Thymus (tissue), 11 donors: ENCODE data around the gene PLVAP. TPM values are rescaled to one million over a fixed set of nuclear protein-coding genes. Genes with fewer than 3 reads are reported as not detected.
"Not testable (repeated sequence)": the region's sequence is repeated elsewhere in the genome, so short reads cannot be mapped to it uniquely, and the experiment has no call there.

Source experiments
- DNase-seq, 9 donors: peaks; one replicate each; pipeline ENCODE4 v3.0.0-alpha.2; 2013; ENCODE audit warnings: low spot score in 9 of 9, low read depth in 6 of 9, missing footprints in 1 of 9
- H3K27ac ChIP-seq, 2 donors: one replicate each; pipeline ENCODE4 v1.5.1; 2013; ENCODE audit warnings: control low read depth in 1 of 2, low read depth in 1 of 2, low read length in 1 of 2, mild to moderate bottlenecking in 1 of 2, moderate library complexity in 1 of 2
- H3K27me3 ChIP-seq, 2 donors: one replicate each; pipeline ENCODE4 v1.5.1; 2013; ENCODE audit warnings: low read length in 1 of 2; ENCODE audit not compliant: control insufficient read depth in 2 of 2, insufficient read depth in 1 of 2
- H3K36me3 ChIP-seq, 2 donors: one replicate each; pipeline ENCODE4 v1.5.1; 2013; ENCODE audit warnings: low read length in 1 of 2, mild to moderate bottlenecking in 1 of 2, moderate library complexity in 1 of 2; ENCODE audit not compliant: control insufficient read depth in 2 of 2, insufficient read depth in 2 of 2
- H3K4me1 ChIP-seq, 2 donors: one replicate each; pipeline ENCODE4 v1.5.1; 2013; ENCODE audit warnings: low read length in 2 of 2; ENCODE audit not compliant: control insufficient read depth in 2 of 2, insufficient read depth in 2 of 2
- H3K4me3 ChIP-seq, 2 donors: one replicate each; pipeline ENCODE4 v1.5.1; 2013; ENCODE audit warnings: low read length in 2 of 2, control low read depth in 1 of 2, mild to moderate bottlenecking in 1 of 2
- H3K9me3 ChIP-seq, 2 donors: one replicate each; pipeline ENCODE4 v1.5.1; 2013; ENCODE audit warnings: low read length in 1 of 2, mild to moderate bottlenecking in 1 of 2; ENCODE audit not compliant: control insufficient read depth in 2 of 2, insufficient read depth in 1 of 2
- WGBS: extraction: QIAGEN DNeasy Blood & Tissue Kit; methylation state at CpG from one replicate; pipeline ENCODE4 v1.1.7; 2013; 5-methylcytosine and 5-hydroxymethylcytosine counted together
- polyA plus RNA-seq: library from polyadenylated mRNA; stranded (reverse); fragments of 200-250 nt; gene quantifications from one replicate; pipeline ENCODE4 v1.2.3, GENCODE V29; 2013
- total RNA-seq: library from RNA; stranded (reverse); fragments of 120-200 nt; gene quantifications from one replicate; pipeline ENCODE4 v1.2.4, GENCODE V29; 2013
- donor health status: healthy.

The PLVAP gene
- total and polyA plus RNA-seq, 2 donors = 11.7 to 57.1 TPM

DNA sequence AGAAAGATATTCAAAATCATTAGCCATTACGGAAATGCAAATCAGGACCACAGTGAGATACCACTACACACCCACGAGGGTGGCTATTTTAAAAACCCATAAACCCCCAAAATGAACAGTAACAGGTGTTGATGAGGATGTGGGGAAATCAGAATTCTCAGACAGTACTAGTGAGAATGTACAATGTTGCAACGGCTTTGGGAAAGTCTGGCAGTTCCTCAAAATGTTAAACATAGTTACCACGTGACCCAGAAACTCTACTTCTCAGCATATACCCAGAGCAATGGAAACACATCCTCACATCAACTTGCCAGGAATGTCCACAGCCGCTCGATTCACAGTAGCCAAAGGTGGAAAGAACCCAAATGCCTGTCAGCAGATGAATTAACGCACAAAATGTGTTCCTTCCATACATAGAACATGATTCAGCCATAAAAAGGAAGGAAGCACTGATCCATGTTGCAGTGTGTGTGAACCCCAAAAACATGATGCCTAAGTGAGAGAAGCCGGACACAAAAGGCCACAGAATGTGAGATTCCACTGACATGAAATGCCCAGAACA lies 7.0 kb downstream of the PLVAP start:
- peak overlapping the region in 1 of 2 donors; percentile 42 for H3K27ac ChIP-seq
- no peaks in the 10 kb centered on the region for H3K27me3 ChIP-seq
- H3K4me3 ChIP-seq = no peak overlapping the region
- no peaks in the 10 kb centered on the region for H3K9me3 ChIP-seq
- 8% methylated on average over 8 of the region's 8 CpGs for WGBS
- peaks cover 0 to 4% of the 10 kb centered on the region in 2 donors for H3K4me1 ChIP-seq
- H3K36me3 ChIP-seq = no peaks in the 10 kb centered on the region
- peak in 1 of 9 donors; percentile 27 for DNase-seq

DNA sequence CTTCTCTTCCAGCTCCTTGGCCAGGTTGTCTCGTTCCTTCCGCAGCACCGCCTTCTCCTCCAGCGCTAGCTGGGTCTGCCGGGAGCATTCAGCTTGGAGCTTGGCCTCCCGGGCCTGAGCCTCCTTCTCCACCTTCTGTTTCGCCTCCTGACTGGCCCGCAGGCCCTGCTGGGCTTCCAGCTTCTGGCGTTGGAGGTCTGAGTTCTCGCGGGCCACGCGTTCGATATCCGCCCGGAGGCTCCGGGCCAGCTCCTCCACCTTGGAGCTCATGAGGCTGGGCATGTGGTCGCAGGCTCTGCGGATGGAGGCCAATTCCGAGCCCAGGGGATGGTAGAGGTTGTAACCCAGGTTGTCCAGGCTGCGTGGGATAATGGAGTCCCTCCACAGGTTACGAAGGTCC lies 11.8 kb downstream of the PLVAP start:
- 98% methylated on average over 22 of the region's 22 CpGs for WGBS
- Histone ChIP-seq H3K27ac (no peak overlapping the region), H3K4me1 (peaks cover 0 to 3% of the 10 kb centered on the region in 2 donors), H3K27me3 (no peaks in the 10 kb centered on the region), H3K36me3 (no peaks in the 10 kb centered on the region), H3K4me3 (no peak overlapping the region), H3K9me3 (no peaks in the 10 kb centered on the region)
- no peak for DNase-seq

DNA sequence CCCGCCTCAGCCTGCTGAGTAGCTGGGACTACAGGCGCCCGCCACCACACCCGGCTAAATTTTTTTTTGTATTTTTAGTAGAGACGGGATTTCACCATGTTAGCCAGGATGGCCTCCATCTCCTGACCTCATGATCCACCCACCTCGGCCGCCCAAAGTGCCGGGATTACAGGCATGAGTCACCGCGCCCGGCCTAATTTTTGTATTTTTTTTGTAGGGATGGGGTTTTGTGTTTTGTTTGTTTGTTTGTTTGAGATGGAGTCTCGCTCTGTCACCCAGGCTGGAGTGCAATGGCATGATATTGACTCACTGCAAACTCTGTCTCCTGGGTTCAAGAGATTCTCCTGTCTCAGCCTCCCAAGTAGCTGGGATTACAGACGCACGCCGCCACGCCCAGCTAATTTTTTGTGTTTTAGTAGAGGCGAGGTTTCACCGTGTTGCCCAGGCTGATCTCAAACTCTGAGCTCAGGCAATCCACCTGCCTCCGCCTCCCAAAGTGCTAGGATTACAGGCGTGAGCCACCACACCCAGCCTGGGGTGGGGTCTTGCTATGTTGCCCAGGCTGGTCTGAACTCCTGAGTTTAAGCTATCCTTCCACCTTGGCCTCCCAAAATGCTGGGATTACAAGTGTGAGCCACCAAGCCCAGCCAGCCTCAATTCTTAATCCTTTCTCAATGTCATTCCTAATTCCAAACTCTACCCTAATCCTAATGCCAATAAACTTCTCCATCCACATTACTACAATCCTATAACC lies 13.1 kb downstream of the PLVAP start:
- not testable (repeated sequence) for H3K27me3 ChIP-seq, DNase-seq, H3K36me3 ChIP-seq, H3K4me3 ChIP-seq, H3K9me3 ChIP-seq, H3K27ac ChIP-seq, H3K4me1 ChIP-seq
- WGBS = 98% methylated on average over 20 of the region's 20 CpGs

DNA sequence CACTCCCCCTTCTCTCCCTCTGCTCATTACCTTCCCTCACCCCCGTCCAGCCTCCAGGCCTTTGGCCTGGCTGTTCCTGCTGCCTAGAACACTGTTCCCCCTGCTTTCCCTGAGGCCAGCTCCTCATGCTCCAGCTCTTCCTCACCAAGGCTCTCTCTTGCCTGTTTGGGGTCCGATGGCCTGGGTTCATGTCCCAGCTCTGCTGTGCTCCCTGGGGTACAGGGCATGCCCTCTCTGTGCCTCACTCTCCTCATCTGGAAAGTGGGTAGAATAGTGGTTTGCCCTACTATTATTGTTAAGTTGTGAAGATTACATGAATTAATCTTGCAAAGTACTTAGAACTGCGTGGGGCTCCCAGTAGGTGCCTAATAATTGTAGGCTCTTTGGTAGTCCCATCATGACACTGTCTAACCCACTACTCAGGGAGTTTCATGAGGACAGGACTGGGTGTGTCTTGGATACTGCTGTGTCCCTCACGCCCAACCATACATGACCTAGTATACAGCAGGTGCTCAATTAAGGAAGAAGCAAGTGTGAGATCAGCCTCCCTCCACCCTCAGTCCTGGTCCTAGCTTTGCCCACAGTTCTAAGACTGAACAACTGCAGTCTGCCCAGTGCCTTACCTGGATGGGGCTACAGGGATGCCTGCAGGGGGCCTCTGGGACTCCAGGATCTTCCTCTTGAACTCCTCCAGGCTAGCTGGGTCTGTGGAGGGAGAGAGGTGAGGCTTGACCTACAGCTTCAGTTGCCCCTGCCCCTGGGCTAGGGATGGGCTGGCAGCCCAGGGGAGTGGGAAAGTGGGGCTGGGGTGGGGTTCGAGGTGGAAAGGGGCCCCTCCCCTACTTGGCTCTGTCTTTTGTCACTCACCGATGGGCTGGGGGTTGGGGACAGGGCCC lies 17.0 kb downstream of the PLVAP start:
- Histone ChIP-seq H3K27me3 (no peaks in the 10 kb centered on the region), H3K36me3 (no peaks in the 10 kb centered on the region), H3K27ac (no peak overlapping the region), H3K4me3 (no peak overlapping the region), H3K4me1 (no peaks in the 10 kb centered on the region), H3K9me3 (no peaks in the 10 kb centered on the region)
- WGBS = 94% methylated on average over 6 of the region's 6 CpGs
- DNase-seq = no peak

DNA sequence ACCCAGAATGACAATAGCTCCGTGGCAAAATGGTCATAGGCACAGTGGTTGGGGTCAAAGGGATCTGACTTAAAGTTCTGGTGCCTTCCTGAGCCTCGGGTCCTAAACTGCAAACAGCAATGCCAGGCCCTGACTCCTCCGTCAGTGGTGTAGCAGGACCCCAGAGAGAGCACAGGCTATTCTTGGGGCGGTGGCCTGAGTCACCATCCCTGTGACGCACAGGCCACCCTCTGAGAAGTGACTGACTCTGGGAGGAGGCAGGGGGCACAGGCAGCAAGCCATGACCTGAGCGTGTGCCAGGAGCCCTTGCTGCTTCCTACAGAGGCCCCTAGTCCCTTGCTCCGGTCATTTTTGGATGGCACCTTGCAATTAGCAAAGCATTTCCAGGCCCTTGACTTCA lies 18.7 kb downstream of the PLVAP start:
- no peak overlapping the region for H3K4me3 ChIP-seq
- H3K4me1 ChIP-seq = no peaks in the 10 kb centered on the region
- H3K27me3 ChIP-seq = no peaks in the 10 kb centered on the region
- no peaks in the 10 kb centered on the region for H3K36me3 ChIP-seq
- WGBS = 94% methylated on average over 7 of the region's 7 CpGs
- H3K27ac ChIP-seq = no peak overlapping the region
- no peak for DNase-seq
- H3K9me3 ChIP-seq = no peaks in the 10 kb centered on the region

DNA sequence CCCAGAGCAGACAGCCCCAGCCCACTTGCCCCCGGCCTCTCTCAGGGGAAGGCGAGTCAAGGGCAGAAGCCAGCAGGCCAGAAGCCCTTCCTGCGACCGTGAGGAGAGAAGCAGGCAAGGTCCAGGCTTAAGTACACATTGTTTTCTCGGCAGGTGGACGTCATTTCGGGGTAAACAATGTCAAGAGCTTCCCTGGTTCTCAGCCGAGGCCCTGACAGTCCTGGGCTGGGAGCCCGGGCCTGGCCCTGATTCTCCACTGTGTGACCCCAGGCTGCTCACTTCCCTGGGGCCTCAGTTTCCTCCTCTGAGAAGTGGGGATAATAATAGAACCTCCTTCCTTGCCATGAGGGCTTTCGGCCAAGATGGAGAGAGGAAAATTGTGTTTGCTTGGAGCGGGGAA lies 19.4 kb downstream of the PLVAP start:
- no peak overlapping the region for H3K4me3 ChIP-seq
- no peak overlapping the region for H3K27ac ChIP-seq
- WGBS = 94% methylated on average over 11 of the region's 11 CpGs
- no peaks in the 10 kb centered on the region for H3K27me3 ChIP-seq
- DNase-seq = no peak
- H3K9me3 ChIP-seq = no peaks in the 10 kb centered on the region
- H3K4me1 ChIP-seq = no peaks in the 10 kb centered on the region
- no peaks in the 10 kb centered on the region for H3K36me3 ChIP-seq

DNA sequence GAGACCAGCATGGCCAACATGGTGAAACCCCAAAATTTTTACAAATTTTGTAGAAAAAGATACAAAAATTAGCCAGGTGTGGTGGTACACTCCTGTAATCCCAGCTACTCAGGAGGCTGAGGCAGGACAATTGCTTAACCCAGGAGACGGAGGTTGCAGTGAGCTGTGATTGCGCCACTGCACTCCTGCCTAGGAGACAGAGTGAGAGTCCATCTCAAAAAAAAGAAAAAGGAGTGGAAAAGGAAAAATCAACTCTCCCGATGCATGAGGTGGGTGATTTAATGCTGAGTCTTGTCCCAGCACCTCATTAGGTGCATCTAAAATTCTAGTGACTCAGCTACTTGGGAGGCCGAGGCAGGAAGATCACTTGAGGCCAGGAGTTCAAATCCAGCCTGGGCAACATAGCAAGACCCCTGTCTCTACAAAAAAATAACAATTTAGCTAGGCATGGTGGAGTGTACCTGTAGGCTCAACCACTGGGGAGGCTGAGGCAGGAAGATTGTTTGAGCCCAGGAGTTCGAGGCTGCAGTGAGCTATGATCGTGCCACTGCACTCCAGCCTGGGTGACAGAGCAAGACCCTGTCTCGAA lies 20.0 kb downstream of the PLVAP start:
- H3K4me1 ChIP-seq = no peaks in the 10 kb centered on the region
- no peaks in the 10 kb centered on the region for H3K36me3 ChIP-seq
- no peaks in the 10 kb centered on the region for H3K27me3 ChIP-seq
- no peak for DNase-seq
- no peak overlapping the region for H3K4me3 ChIP-seq
- H3K9me3 ChIP-seq = no peaks in the 10 kb centered on the region
- 95% methylated on average over 7 of the region's 7 CpGs for WGBS
- no peak overlapping the region for H3K27ac ChIP-seq

DNA sequence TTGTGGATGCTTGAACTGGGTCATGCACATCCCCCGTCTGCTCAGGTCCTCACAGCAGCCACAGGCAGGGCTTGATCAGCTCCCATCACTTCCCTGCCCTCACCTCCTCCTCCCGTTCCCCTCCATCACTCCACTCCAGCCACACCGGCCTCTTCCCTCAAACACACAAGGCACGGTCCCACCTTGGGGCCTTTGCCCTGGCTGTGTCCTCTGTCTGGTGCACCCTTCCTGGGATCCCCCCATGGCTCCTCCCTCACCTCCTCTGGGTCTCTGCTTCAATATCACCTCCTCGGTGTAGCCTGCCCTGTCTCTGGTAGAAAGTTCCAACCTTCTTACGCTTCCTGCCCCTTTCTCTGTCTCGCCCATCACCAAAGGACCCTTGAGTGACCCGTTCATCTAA lies 23.8 kb downstream of the PLVAP start:
- Histone ChIP-seq H3K4me1 (peaks cover 0 to 11% of the 10 kb centered on the region in 2 donors), H3K4me3 (no peak overlapping the region), H3K9me3 (peaks cover 0 to 6% of the 10 kb centered on the region in 2 donors), H3K27ac (no peak overlapping the region), H3K36me3 (no peaks in the 10 kb centered on the region), H3K27me3 (peaks cover 3 to 8% of the 10 kb centered on the region in 2 donors)
- WGBS = 96% methylated on average over 8 of the region's 8 CpGs
- DNase-seq = no peak
